ENCODE measurements around the gene C6. TPM values are rescaled to one million over a fixed set of nuclear protein-coding genes. Genes with fewer than 3 reads are reported as not detected.
"Not testable (repeated sequence)": the region's sequence is repeated elsewhere in the genome, so short reads cannot be mapped to it uniquely, and the experiment has no call there.

C6 gene
- total RNA-seq, 1 donor from 2014 or later, result not detected

- no peaks in the 10 kb centered on the region for H3K9me3 Mint-ChIP-seq (ENCODE audit: unreplicated experiment)
- no peak for TF ChIP-seq CTCF (IDR thresholded peaks at IDR 0.05)
- no peak overlapping the region for H3K27ac Mint-ChIP-seq (ENCODE audit: unreplicated experiment)
- no peaks in the 10 kb centered on the region for H3K36me3 Mint-ChIP-seq (ENCODE audit: unreplicated experiment)
- H3K27me3 Mint-ChIP-seq (ENCODE audit: unreplicated experiment), result no peaks in the 10 kb centered on the region
- no peak overlapping the region for H3K4me3 Mint-ChIP-seq (ENCODE audit: unreplicated experiment)
- H3K4me1 Mint-ChIP-seq (ENCODE audit: unreplicated experiment), result no peaks in the 10 kb centered on the region
- no peak for DNase-seq (ENCODE audit: extremely low spot score, unreplicated experiment)
Observed at GRCh38 chr5:41218929-41219657, 5.8 kb upstream of the C6 start.

GRCh38 chr5:41214182-41214581, 850 bp upstream of the C6 start:
- H3K36me3 Mint-ChIP-seq (ENCODE audit: unreplicated experiment), result no peaks in the 10 kb centered on the region

GRCh38 chr5:41212935-41213334, 397 bp downstream of the C6 start:
- Mint-ChIP-seq H3K36me3 (ENCODE audit: unreplicated experiment) (no peaks in the 10 kb centered on the region), H3K27me3 (ENCODE audit: unreplicated experiment) (no peaks in the 10 kb centered on the region), H3K4me3 (ENCODE audit: unreplicated experiment) (no peak overlapping the region), H3K4me1 (ENCODE audit: unreplicated experiment) (no peaks in the 10 kb centered on the region), H3K9me3 (ENCODE audit: unreplicated experiment) (peaks cover 5% of the 10 kb centered on the region), H3K27ac (ENCODE audit: unreplicated experiment) (no peak overlapping the region)
- TF ChIP-seq CTCF (IDR thresholded peaks at IDR 0.05), result no peak
- DNase-seq (ENCODE audit: extremely low spot score, unreplicated experiment), result no peak

More at GRCh38 chr5:41214182-41214581, 850 bp upstream of the C6 start:
- no peak for TF ChIP-seq CTCF (IDR thresholded peaks at IDR 0.05)
- H3K9me3 Mint-ChIP-seq (ENCODE audit: unreplicated experiment), result no peaks in the 10 kb centered on the region
- H3K4me1 Mint-ChIP-seq (ENCODE audit: unreplicated experiment), result no peaks in the 10 kb centered on the region
- no peak overlapping the region for H3K4me3 Mint-ChIP-seq (ENCODE audit: unreplicated experiment)
- H3K27me3 Mint-ChIP-seq (ENCODE audit: unreplicated experiment), result no peaks in the 10 kb centered on the region
- no peak for DNase-seq (ENCODE audit: extremely low spot score, unreplicated experiment)
- H3K27ac Mint-ChIP-seq (ENCODE audit: unreplicated experiment), result no peak overlapping the region

GRCh38 chr5:41211417-41211816, 1.9 kb downstream of the C6 start:
- Mint-ChIP-seq H3K4me3 (ENCODE audit: unreplicated experiment) (no peak overlapping the region), H3K36me3 (ENCODE audit: unreplicated experiment) (no peaks in the 10 kb centered on the region), H3K9me3 (ENCODE audit: unreplicated experiment) (peaks cover 6% of the 10 kb centered on the region), H3K4me1 (ENCODE audit: unreplicated experiment) (no peaks in the 10 kb centered on the region), H3K27ac (ENCODE audit: unreplicated experiment) (no peak overlapping the region), H3K27me3 (ENCODE audit: unreplicated experiment) (no peaks in the 10 kb centered on the region)
- no peak for DNase-seq (ENCODE audit: extremely low spot score, unreplicated experiment)
- TF ChIP-seq CTCF (IDR thresholded peaks at IDR 0.05), result no peak

GRCh38 chr5:41205475-41205874, 7.9 kb downstream of the C6 start:
- not testable (repeated sequence) for DNase-seq (ENCODE audit: extremely low spot score, unreplicated experiment); H3K36me3 Mint-ChIP-seq (ENCODE audit: unreplicated experiment); H3K27ac Mint-ChIP-seq (ENCODE audit: unreplicated experiment); H3K4me1 Mint-ChIP-seq (ENCODE audit: unreplicated experiment); H3K27me3 Mint-ChIP-seq (ENCODE audit: unreplicated experiment); H3K4me3 Mint-ChIP-seq (ENCODE audit: unreplicated experiment)
- peaks cover 20% of the 10 kb centered on the region for H3K9me3 Mint-ChIP-seq (ENCODE audit: unreplicated experiment)
